ENCODE results near the gene ZNF513.

ZNF513 gene

DNA sequence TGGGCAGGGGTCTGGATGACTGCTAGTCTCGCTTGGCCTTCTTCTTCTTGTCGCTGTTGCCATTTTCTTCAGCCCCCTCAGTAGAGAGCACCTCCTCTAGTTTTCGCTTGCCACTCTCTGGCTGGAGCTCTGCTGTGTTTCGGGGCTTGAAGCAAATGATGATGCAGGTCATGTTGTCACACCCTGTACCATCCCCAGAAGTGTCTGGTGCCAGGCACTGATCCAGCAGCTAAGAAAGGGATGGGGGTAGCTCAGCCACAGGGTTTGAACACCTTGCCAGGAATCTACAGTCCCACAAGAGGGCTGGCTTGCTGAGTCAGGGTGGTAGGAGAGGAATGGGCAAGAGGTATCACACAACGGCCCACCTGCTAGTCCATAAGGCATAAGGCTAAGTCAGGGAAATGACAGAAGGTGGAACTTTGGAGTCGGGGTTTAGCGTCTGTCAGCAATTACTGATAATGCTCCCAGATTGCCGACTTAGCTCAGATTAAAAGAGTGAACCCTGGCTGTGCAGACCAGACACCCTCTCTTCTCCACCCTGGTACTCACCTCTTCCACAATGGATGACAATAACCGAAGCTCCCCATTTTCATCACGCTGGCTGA is 1.1 kb upstream of the ZNF513 start:
- no peak for DNase-seq (ENCODE audit: low read depth in 2 of 2)

DNA sequence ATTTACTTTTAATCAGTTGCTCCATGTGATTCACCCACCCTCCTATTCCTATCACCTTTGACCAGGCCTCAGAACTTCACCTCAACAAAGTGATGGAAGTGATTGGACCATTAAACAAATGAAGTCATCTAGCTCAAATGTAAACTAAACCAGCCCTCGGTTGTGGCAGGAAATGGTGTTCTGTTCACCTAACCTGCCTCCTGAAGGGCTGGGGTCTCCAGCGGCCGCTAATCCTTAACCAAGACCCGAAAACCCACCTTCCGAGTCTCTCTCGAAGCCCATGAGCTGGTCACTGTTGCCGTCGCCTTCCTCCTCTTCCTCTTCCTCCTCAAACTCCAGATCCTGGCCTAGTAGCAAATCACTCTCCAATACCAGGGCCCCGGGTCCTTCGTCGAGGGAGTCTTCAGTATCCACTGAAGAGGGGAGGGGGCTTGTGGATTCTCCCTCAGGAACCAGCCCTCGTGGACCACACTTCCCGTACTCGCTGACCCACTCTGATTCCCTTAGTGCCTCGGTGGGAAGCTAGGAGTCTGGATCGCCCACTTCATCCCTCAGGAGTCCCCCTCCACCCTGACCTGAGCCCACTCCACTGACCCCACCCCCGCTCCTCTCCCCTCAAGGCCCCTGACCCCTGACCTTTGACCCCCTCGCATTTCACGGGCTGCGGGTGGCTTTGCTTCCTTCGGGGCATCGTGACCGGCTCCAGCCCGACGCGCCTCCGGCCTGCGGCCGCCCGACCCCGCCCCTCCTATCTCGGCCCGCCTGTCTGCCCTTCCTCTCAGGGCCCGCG is 503 bp downstream of the ZNF513 start:
- no peak for DNase-seq (ENCODE audit: low read depth in 2 of 2)

DNA sequence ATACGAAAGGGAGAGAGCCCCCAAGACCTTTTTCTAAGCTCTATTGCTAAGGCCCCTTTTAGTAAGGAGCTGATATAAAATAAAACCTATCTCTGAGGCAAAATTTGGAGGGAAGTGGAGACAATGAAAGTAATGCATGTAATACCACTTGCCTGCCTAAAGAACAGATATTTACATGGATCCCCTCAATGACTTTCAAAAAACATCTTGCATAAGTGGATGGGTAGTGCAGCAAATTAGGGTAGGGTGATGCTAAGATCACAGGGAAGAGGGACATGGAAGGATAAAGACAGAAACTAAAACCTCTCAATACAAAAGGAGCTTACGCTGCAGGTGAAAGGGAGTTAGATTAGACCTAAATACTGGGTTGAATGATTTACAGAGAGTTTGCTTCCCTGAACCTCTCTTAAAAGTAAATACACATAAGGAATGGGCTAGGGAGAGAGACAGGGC is 1.1 kb downstream of the ZNF513 start:
- no peak for DNase-seq (ENCODE audit: low read depth in 2 of 2)

DNA sequence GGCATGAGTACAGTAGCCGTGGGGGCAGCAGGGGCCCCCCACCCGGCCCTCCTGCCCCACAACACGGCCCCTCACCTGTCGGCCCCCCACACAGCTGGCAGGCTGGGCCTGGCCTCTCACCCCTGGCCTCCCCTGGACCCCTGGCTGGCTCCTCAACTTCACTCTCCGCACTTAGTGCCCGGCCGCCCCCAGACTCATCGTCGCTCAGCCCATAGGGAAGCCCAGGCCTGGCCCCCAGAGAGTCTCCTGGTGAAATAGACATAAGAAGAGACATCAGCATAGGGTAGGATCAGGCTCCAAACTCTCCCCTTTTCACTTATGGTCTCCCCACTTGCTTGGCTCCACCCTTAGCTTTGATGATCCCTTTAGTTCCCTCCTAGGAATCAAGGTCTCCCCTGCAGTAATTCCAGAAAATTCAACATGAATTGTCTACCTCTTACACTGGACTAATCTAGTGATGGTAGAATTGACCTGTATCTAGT is 1.7 kb downstream of the ZNF513 start:
- DNase-seq (ENCODE audit: low read depth in 2 of 2) = no peak

- no peak for DNase-seq (ENCODE audit: low read depth in 2 of 2)
Observed at GRCh38 chr2:27378096-27378808, 2.3 kb downstream of the ZNF513 start.

DNA sequence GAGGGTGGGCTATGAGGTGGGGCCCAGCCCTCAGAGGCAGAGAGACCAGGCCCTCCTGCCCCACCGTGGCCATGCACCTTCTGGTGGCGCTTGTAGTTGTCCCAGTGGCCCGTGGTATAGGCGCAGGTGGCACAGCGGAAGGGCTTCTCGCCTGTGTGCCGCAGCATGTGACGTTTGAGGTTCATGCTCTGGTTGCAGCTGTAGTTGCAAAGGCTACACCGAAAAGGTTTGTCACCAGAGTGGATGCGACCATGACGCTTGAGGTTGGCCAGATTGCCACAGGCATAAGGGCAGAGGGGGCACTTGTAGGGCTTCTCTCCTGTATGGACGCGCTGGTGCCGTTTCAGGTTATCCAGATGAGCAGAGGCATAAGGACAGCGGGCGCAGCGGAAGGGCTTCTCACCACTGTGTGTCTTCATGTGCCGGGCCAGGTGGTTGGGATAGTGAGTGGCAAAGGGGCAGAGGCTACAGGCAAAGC is 2.9 kb downstream of the ZNF513 start:
- DNase-seq (ENCODE audit: low read depth in 2 of 2) = no peak

DNA sequence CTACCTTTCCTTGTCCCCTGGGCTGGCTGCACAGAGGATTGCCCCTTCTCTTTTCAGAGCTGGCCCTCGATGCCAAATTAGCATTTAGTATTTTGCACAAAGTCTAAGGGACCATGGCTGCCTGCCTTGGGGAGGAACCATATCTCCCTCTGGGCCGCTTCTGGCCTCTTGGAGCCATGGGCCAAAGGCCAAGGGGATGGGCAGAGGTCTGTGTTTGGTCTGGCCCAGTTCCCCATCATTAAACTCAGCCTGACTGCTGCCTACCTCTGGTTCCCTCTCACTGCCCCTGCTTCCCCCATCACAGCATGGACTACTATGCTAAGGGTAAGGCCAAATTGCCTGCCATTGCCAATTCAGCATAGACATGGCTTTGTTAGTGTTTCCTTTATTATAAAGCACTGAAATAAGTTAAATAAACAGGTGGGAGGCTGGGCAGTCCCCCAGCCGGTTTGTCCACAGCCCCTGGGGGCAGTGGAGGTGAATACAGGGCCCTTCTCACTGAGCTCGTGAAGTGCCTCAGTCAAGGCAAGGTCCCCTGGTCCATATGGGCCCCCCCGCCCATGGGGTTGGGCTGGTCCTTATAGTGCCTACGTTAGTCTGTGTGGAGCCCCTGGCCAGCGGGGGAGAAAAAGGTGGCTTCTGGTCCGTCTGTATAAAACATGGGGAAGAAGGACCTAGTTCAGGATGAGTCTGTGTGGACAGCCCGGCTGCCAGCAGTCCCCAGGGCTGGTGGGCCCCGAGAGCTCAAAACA is 3.5 kb downstream of the ZNF513 start:
- no peak for DNase-seq (ENCODE audit: low read depth in 2 of 2)

GRCh38 chr2:27376151-27376865 is 4.2 kb downstream of the ZNF513 start:
- no peak for DNase-seq (ENCODE audit: low read depth in 2 of 2)

GRCh38 chr2:27375513-27376099 is 4.9 kb downstream of the ZNF513 start:
- DNase-seq (ENCODE audit: low read depth in 2 of 2) = no peak

- no peak for DNase-seq (ENCODE audit: low read depth in 2 of 2)
Observed at GRCh38 chr2:27373567-27373966, 7.0 kb downstream of the ZNF513 start.

DNA sequence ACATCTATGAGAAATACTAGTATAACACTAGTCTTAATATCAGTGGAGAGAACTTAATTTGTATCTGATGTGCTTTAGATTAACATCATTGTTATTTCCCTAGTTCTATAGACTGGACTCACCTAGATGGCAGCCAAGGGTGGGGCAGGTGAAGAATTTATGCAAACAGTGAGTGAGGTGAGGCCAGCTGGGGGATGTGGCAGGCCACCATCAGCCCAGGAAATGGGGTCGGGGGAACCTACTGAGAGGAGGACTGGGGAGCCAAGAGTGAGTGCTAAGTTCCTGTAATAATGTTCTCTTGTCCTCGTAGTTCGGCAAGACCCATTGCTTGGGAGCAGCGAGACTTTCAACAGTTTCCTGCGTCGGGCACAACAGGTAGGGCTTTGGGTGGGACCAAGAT is 7.6 kb downstream of the ZNF513 start:
- DNase-seq (ENCODE audit: low read depth in 2 of 2) = no peak

DNA sequence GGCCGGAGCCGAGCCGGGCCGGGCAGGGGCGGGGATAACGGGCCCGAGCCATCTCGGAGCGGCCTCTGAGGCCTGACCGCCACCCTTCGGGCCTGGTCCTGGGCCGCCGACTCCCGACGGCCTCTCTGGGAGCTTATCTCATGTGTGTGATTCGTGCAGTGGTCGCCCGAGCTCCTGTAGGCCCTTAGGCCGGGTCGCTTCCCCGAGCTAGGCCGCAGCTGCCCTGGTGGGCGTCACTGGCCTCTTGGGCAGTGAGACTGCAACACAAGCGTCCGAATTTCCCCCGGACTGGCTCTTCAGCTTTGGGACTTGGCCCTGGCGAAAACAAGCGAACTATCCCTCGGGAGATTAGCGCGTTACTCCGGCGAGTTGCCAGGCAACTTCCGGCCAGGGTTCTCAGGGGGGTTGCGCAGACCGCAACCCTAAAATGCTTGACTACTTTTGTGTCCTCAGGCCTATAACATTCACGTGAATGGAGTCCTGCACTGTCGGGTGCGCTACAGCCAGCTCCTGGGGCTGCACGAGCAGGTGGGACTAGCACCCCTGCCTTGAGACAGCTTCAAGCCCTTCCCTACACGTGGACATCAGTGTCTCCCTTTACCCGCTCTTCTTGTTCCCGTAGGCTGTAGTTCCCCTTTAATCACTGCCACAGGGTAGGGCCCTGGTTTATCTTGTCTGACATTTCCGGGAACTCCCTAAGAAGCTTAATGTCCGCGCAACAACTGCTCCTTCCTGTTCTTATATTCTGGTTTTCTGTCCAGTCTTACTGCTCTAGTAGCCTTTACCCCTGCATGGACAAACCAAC is 9.5 kb downstream of the ZNF513 start:
- no peak for DNase-seq (ENCODE audit: low read depth in 2 of 2)

DNA sequence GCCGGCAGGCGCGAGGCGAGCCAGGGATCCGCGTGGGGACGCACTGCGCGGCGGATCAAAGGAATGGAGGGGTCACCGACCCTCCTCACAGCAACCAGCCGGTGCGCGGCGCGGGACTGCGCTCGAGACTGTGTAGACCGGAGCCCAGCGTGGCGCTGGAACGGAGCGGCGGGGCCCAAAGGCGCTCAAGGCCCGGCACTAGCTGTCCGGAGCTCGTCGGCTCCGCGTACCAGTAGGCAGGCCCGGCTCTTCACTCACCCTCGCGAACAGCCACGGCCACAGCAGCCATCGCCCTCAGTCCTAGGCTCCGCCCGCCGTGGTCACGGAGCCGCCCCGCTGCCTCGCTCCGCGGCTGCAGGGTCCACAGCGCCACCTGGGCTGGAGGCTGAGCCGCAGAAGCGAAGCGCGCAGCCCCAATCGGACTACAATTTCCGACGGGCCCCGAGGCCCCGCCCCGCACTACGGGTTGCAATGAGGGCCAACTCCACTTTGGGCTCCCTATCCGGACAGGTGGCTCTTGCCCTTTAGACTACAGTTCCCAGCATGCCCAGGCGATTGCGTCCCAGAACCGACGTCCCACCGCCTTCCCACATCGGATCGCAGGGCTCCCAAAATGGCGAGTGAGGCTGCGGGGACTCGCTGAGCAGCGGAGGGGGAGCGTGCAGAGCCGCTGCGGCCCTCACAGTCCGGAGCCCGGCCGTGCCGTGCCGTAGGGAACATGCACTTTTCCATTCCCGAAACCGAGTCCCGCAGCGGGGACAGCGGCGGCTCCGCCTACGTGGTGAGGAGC is 10.3 kb downstream of the ZNF513 start, which contains the start of the genes EIF2B4 and SNX17:
TSS of gene EIF2B4 (minus strand) at position 313 of the 790 bp plus-strand sequence. CDS start at position 289, 24 bp downstream.
TSS of gene SNX17 (plus strand) at position 591 of the 790 bp plus-strand sequence. CDS start at position 719, 128 bp downstream.
- peak; percentile 97 for DNase-seq (ENCODE audit: low read depth in 2 of 2)

- DNase-seq (ENCODE audit: low read depth in 2 of 2) = no peak
Observed at GRCh38 chr2:27369471-27370025, 11.0 kb downstream of the ZNF513 start.

- no peak for DNase-seq (ENCODE audit: low read depth in 2 of 2)
Observed at GRCh38 chr2:27363933-27364332, 16.6 kb downstream of the ZNF513 start.

DNA sequence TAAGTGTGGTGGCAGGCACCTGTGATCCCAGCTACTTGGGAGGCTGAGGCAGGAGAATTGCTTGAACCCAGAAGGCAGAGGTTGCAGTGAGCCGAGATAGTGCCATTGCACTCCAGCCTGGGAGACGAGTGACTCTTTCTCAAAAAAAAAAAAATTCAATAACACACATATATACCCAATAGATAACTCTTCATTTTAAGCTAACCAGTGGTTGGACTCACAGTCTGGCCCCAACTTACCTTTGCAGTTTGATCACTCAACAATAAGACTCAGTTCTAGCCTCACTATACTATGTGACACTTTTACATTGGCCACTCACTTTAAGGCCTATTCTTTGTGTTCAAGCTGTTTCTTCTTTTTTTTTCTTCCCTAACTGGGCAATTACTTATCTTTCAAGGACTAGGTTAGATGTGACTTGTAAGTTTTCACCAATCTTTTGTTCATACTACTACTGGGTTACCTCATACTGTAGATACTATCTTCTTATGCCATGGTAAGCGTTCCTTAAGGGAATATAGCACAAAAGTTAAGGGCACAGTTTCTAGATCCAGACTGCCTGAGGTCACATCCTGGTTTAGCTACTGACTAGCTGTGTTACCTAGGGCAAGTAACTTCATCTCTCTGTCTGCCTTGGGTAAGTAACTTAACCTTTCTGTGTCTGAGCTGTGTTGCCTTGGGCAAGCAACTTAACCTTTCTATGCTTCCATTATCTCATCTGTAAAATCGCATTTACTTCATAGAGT is 17.7 kb downstream of the ZNF513 start:
- no peak for DNase-seq (ENCODE audit: low read depth in 2 of 2)

DNA sequence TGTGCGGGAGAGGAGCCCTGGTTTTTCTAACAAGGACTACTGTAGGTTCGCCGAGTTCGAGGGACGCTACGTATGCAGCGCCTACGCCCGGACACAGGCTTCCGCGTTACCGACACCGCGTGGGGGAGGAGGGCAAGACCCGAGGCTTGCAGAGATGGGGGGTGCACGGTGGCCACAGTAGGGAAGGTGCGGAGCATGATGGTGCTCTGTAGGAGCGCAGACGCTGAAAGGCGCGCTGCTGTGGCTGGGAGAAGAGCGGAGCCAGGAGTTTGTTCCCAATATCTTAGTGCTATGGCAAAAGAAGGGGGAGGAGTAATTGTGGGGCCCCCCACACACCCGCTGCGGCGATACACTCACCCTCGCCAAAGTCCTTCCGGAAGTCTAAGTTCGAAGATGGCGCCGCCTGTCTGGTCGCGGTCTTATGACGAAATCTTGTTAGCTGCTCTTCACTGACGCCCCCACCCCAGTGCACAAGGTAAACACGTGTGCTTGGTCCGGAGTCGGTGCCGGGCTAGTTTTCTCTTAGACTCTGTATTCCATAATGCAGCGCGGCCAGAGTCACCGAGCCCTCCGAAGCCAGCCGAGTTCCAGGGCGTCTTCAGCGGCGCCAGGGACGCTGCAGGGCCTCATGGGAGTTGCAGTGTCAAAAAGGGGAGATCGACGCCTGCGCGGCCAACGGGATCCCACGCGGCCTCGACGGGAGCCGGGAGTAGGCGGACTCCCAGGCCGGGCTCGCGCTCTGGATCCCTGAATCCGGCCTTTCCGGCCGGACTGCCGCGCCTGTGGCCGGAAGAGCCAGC is 24.0 kb downstream of the ZNF513 start, which contains the start of gene GTF3C2:
TSS of gene GTF3C2 (minus strand) at position 383 of the 800 bp plus-strand sequence. CDS start 13,210 bp downstream, outside the sequence.
- peak; percentile 68 to 79 for DNase-seq (ENCODE audit: low read depth in 2 of 2)
